K562 (cell line): ENCODE data around the gene ECSCR. TPM values are rescaled to one million over a fixed set of nuclear protein-coding genes. Genes with fewer than 3 reads are reported as not detected.
A peak's percentile ranks its signal among the peaks of the same experiment; 100 is the strongest.

Experiments
- ATAC-seq: fragments of 200-7000 bp; cut with Tn5 transposase; 3 replicates; pipeline ENCODE4 v1.9.1; 2020; ENCODE audit warnings: moderate library complexity
- BruUV-seq: library from RNA; stranded (reverse); fragments of 400-500 nt; replicated peaks from 2 replicates; lab custom pipeline; 2021; lab: Mats Ljungman, UMichigan
- CTCF ChIA-PET: fragments of 300-600 bp; formaldehyde crosslinking; extraction: SDS; loops from one replicate; lab custom pipeline; 2021; ENCODE audit warnings: low intra/inter-chr PET ratio; lab: Yijun Ruan, JAX
- POLR2A ChIA-PET: fragments of 300-600, 350-650 bp; sonication (Branson Sonifier 250); formaldehyde crosslinking; extraction: SDS; loops from one replicate; lab custom pipeline; 2021; ENCODE audit warnings: antibody characterized with exemption, inconsistent platforms; lab: Yijun Ruan, JAX
- DNase-seq, 4 experiments: peaks; one replicate each; pipeline versions ENCODE4 v3.0.0 to v3.0.0-alpha.2; 2011 to 2018; ENCODE audit warnings: low spot score in 3 of 4, mixed read lengths in 3 of 4; ENCODE audit errors: extremely low read depth in 1 of 4
- FAIRE-seq: peaks from 2 replicates; lab custom pipeline; 2011; peaks lifted over from hg19 to GRCh38; lab: Jason Lieb, UNC
- H2AFZ ChIP-seq: 2 replicates; pipeline ENCODE4 v1.6.0; 2011; ENCODE audit warnings: low read depth, low read length, control low read depth, inconsistent platforms
- H3K27ac ChIP-seq: fragments of 200-600 bp; 3 replicates; pipeline ENCODE4 v1.8.0; 2011; ENCODE audit warnings: low read depth, mild to moderate bottlenecking, control low read depth, inconsistent platforms, low read length, moderate library complexity, mixed read lengths; ENCODE audit errors: extremely low read depth
- H3K27me3 ChIP-seq, 2 experiments: fragments of 300-600 bp in 1 of 2; 2 replicates in 1 of 2; 3 replicates in 1 of 2; pipeline versions ENCODE4 v1.6.0 to v1.8.0; 2011; ENCODE audit warnings: inconsistent platforms in 2 of 2, low read length in 2 of 2, mild to moderate bottlenecking in 1 of 2, mixed read lengths in 1 of 2, moderate library complexity in 1 of 2; ENCODE audit not compliant: control insufficient read depth in 2 of 2, insufficient read depth in 2 of 2
- H3K36me3 ChIP-seq: fragments of 300-600 bp; 3 replicates; pipeline ENCODE4 v1.8.0; 2011; ENCODE audit warnings: mild to moderate bottlenecking, low read length, inconsistent platforms; ENCODE audit not compliant: control insufficient read depth, insufficient read depth
- H3K4me1 ChIP-seq, 2 experiments: fragments of 200-600 bp in 1 of 2; replicated peaks in 1 of 2; 2 replicates in 1 of 2; 3 replicates in 1 of 2; pipeline versions ENCODE4 v1.5.1 to v1.8.0; 2011; ENCODE audit warnings: inconsistent platforms in 2 of 2, low read length in 2 of 2, mild to moderate bottlenecking in 1 of 2, mixed read lengths in 1 of 2, moderate library complexity in 1 of 2; ENCODE audit not compliant: control insufficient read depth in 2 of 2, insufficient read depth in 2 of 2
- H3K4me2 ChIP-seq: 2 replicates; pipeline ENCODE4 v1.6.1; 2011; ENCODE audit warnings: low read length, control low read depth, inconsistent platforms, mixed read lengths; ENCODE audit not compliant: insufficient read depth
- H3K4me3 ChIP-seq: fragments of 200-600 bp; sonication (generic), shearing (Covaris generic); 2 replicates; pipeline ENCODE4 v1.5.1; 2016; ENCODE audit warnings: control low read depth, inconsistent platforms
- H3K79me2 ChIP-seq: fragments of 200-600 bp; 3 replicates; pipeline ENCODE4 v1.8.0; 2011; ENCODE audit warnings: low read length, inconsistent platforms; ENCODE audit not compliant: control insufficient read depth, insufficient read depth
- H3K9ac ChIP-seq, 2 experiments: 2 replicates each; pipeline versions ENCODE4 v1.6.0 to v1.6.1; 2011; ENCODE audit warnings: low read depth in 2 of 2, low read length in 2 of 2, control low read depth in 1 of 2, inconsistent platforms in 1 of 2, mild to moderate bottlenecking in 1 of 2, mixed read lengths in 1 of 2; ENCODE audit not compliant: insufficient read depth in 1 of 2
- H3K9me1 ChIP-seq: one replicate; pipeline ENCODE4 v1.6.0; 2011; ENCODE audit warnings: inconsistent platforms, mild to moderate bottlenecking, low read length, moderate library complexity; ENCODE audit not compliant: control insufficient read depth, insufficient read depth
- H3K9me3 ChIP-seq: replicated peaks from 2 replicates; pipeline ENCODE4 v1.5.1; 2011; ENCODE audit warnings: low read depth, low read length, inconsistent platforms; ENCODE audit not compliant: control insufficient read depth, insufficient read depth
- H4K20me1 ChIP-seq: replicated peaks from 2 replicates; pipeline ENCODE4 v1.6.1; 2011; ENCODE audit warnings: low read length, inconsistent platforms, mixed read lengths; ENCODE audit not compliant: control insufficient read depth, insufficient read depth
- JUND ChIP-seq, 2 experiments: IDR thresholded peaks; 2 replicates in 1 of 2; 3 replicates in 1 of 2; pipeline ENCODE4 v1.6.1; 2011; ENCODE audit warnings: borderline replicate concordance in 2 of 2, low read depth in 2 of 2, low read length in 2 of 2, improper control_type of control experiment in 1 of 2, missing biosample characterization in 1 of 2, missing genetic modification characterization in 1 of 2, missing genetic modification reagents in 1 of 2
- PRPF4 ChIP-seq: fragments of 200-400 bp; formaldehyde crosslinking; IDR thresholded peaks from one replicate; pipeline ENCODE4 v1.6.1; 2017; ENCODE audit warnings: low read length, low read depth, mild to moderate bottlenecking; ENCODE audit not compliant: insufficient read depth, poor library complexity, severe bottlenecking
- SAP30 ChIP-seq: fragments of 200-600 bp; sonication (generic); IDR thresholded peaks from 2 replicates; pipeline ENCODE4 v1.6.1; 2012; ENCODE audit warnings: borderline replicate concordance, low read depth, mild to moderate bottlenecking, moderate library complexity, low read length, control low read depth, inconsistent platforms; ENCODE audit not compliant: insufficient read depth, poor library complexity, severe bottlenecking
- WGBS: fragments of 100-300 bp; shearing (Covaris generic); methylation state at CpG from one replicate; pipeline ENCODE4 v1.1.6; 2016; ENCODE audit warnings: low coverage, mixed read lengths; ENCODE audit not compliant: insufficient coverage; ENCODE audit errors: missing lambda C conversion rate; 5-methylcytosine and 5-hydroxymethylcytosine counted together
- in situ Hi-C: fragments of 300-500 bp; cut with MboI; formaldehyde crosslinking; loops from 4 replicates; pipeline ENCODE4 v1.15.0; 2018; ENCODE audit warnings: inconsistent platforms, mixed read lengths
- intact Hi-C: fragments of 100-400 bp; cut with micrococcal nuclease; formaldehyde crosslinking; loops from 2 replicates; pipeline ENCODE4 v1.14.2; 2022
- polyA plus RNA-seq, 8 experiments: library from polyadenylated mRNA; depleted of rRNA in 4 of 8; stranded (reverse) in 5 of 8; unstranded in 3 of 8; fragments of >200 nt; fragmentation: Nextera tagmentation in 2 of 8; fragmentation: Illumina TruSeq in 1 of 8; extraction: Ambion mirVana in 2 of 8; extraction: Trizol in 1 of 8; gene quantifications; 2 replicates each; pipeline versions ENCODE4 v1.2.1 to v1.2.3, GENCODE V29; 2011 to 2014; ENCODE audit warnings: inconsistent platforms in 1 of 8, missing spikeins in 1 of 8
- total RNA-seq, 7 experiments: library from RNA; depleted of rRNA in 6 of 7; stranded (reverse); fragments of >200 nt in 6 of 7; fragmentation: Illumina TruSeq in 2 of 7; extraction: Trizol in 2 of 7; gene quantifications; 2 replicates each; pipeline versions ENCODE4 v1.2.1 to v1.2.3, GENCODE V29; 2011 to 2021; ENCODE audit warnings: low replicate concordance in 1 of 7
- TF ChIP-seq, protein P1 (sequence below): sonication (generic); formaldehyde crosslinking; IDR thresholded peaks from 2 replicates; pipeline ENCODE4 v1.8.0; 2022; ENCODE audit warnings: mild to moderate bottlenecking, low read depth, missing genetic modification reagents
- TF ChIP-seq, protein P2 (sequence below): fragments of 200-800 bp; sonication (Bioruptor generic); IDR thresholded peaks from 2 replicates; pipeline ENCODE4 v1.6.1; 2017; ENCODE audit warnings: missing genetic modification characterization, missing compliant biosample characterization
- TF ChIP-seq, protein P3 (sequence below): sonication (generic); formaldehyde crosslinking; IDR thresholded peaks from 2 replicates; pipeline ENCODE4 v1.8.0; 2022; ENCODE audit warnings: missing genetic modification reagents, mild to moderate bottlenecking, moderate library complexity, borderline replicate concordance

Gene ECSCR
- total and polyA plus RNA-seq, 9 of the 15 experiments (the other 6 are each of a cell fraction or from before 2014, with no cell fraction given), result 0.10 to 0.25 (median 0.13) TPM; not detected in 6

GRCh38 chr5:139474890-139475791 is 12.6 kb upstream of the ECSCR start (continued):
- TF ChIP-seq, protein P1, sequence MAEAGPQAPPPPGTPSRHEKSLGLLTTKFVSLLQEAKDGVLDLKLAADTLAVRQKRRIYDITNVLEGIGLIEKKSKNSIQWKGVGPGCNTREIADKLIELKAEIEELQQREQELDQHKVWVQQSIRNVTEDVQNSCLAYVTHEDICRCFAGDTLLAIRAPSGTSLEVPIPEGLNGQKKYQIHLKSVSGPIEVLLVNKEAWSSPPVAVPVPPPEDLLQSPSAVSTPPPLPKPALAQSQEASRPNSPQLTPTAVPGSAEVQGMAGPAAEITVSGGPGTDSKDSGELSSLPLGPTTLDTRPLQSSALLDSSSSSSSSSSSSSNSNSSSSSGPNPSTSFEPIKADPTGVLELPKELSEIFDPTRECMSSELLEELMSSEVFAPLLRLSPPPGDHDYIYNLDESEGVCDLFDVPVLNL, result no peak

GRCh38 chr5:139473565-139473964 is 11.0 kb upstream of the ECSCR start:
- peak in 3 of 4 experiments; percentile 11 to 31 (median 22) for DNase-seq
- Histone ChIP-seq H3K27me3 (no peaks in the 10 kb centered on the region), H3K4me2 (no peak overlapping the region), H3K9me1 (no peaks in the 10 kb centered on the region), H3K79me2 (peaks cover 10% of the 10 kb centered on the region), H3K9ac (peak overlapping the region in 1 of 2 experiments; percentile 63; a peak in 1 of 4 replicates), H3K4me3 (no peak overlapping the region), H3K9me3 (no peaks in the 10 kb centered on the region), H3K36me3 (peaks cover 38% of the 10 kb centered on the region; the same call in 2 of the 3 replicates), H3K27ac (peak overlapping the region; percentile 91; the same call in 1 of the 3 replicates), H4K20me1 (no peaks in the 10 kb centered on the region), H2AFZ (no peak overlapping the region), H3K4me1 (peaks cover 47 to 67% of the 10 kb centered on the region in 2 experiments)
- CTCF ChIA-PET, result no interaction called here
- TF ChIP-seq SAP30 (no peak), PRPF4 (no peak), JUND (IDR thresholded peaks at IDR 0.05; ENCODE audit: borderline replicate concordance, low read depth, low read length) (no peak), JUND (tag; IDR thresholded peaks at IDR 0.05; ENCODE audit: borderline replicate concordance, low read depth, low read length) (no peak)
- TF ChIP-seq, protein P2, sequence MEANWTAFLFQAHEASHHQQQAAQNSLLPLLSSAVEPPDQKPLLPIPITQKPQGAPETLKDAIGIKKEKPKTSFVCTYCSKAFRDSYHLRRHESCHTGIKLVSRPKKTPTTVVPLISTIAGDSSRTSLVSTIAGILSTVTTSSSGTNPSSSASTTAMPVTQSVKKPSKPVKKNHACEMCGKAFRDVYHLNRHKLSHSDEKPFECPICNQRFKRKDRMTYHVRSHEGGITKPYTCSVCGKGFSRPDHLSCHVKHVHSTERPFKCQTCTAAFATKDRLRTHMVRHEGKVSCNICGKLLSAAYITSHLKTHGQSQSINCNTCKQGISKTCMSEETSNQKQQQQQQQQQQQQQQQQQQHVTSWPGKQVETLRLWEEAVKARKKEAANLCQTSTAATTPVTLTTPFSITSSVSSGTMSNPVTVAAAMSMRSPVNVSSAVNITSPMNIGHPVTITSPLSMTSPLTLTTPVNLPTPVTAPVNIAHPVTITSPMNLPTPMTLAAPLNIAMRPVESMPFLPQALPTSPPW, result peak; percentile 50
- TF ChIP-seq, protein P3, sequence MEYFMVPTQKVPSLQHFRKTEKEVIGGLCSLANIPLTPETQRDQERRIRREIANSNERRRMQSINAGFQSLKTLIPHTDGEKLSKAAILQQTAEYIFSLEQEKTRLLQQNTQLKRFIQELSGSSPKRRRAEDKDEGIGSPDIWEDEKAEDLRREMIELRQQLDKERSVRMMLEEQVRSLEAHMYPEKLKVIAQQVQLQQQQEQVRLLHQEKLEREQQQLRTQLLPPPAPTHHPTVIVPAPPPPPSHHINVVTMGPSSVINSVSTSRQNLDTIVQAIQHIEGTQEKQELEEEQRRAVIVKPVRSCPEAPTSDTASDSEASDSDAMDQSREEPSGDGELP (CRISPR knock-in tag), result peak; percentile 21; the same call in 1 of the 2 replicates
- 83% methylated on average over 2 of the region's 2 CpGs for WGBS
- BruUV-seq, result no TSS peak
- FAIRE-seq, result peak; percentile 46
- intact Hi-C loops, result no loop called here
- POLR2A ChIA-PET, result interaction anchor here (1.1 kb wide), 1 partner anchor 34 kb away, joined by 3 read pairs; the partner anchor contains the start of gene DNAJC18
- no peak for ATAC-seq
- in situ Hi-C loops, result no loop called here
